ELF-1 (cell line): ENCODE data around the gene AIPL1.
"Not testable (repeated sequence)": the region's sequence is repeated elsewhere in the genome, so short reads cannot be mapped to it uniquely, and the experiment has no call there.

ENCODE experiments used
- DNase-seq: peaks from one replicate; pipeline ENCODE4 v3.0.0-alpha.2; 2016; ENCODE audit warnings: low read depth, low spot score

The AIPL1 gene, protein sequence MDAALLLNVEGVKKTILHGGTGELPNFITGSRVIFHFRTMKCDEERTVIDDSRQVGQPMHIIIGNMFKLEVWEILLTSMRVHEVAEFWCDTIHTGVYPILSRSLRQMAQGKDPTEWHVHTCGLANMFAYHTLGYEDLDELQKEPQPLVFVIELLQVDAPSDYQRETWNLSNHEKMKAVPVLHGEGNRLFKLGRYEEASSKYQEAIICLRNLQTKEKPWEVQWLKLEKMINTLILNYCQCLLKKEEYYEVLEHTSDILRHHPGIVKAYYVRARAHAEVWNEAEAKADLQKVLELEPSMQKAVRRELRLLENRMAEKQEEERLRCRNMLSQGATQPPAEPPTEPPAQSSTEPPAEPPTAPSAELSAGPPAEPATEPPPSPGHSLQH

GRCh38 chr17:6435051-6435450 lies at the start of gene AIPL1:
Gene AIPL1, minus strand, starts transcription at chr17:6435121. Its CDS starts 17 bp downstream, at chr17:6435104.
- peak; percentile 25 for DNase-seq

DNA sequence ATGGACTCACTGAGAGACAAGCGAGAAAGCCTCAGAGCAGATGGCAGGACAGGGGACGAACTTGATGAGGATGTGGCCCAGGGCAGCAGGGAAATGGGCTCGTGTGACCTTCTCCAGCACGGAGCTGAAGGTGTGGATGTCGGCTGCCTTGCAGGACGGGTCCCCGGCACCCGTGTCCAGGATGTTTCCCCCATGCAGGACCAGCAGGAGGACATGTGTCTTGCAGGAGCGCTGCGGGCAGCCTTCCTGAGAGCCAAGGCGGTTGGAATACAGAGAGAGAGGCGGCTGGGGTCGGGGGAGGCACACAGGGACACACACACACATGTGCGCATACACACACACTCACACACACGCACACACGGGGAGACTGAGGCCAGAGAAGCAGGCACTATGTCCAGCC lies 48.6 kb upstream of the AIPL1 start:
- no peak for DNase-seq

DNA sequence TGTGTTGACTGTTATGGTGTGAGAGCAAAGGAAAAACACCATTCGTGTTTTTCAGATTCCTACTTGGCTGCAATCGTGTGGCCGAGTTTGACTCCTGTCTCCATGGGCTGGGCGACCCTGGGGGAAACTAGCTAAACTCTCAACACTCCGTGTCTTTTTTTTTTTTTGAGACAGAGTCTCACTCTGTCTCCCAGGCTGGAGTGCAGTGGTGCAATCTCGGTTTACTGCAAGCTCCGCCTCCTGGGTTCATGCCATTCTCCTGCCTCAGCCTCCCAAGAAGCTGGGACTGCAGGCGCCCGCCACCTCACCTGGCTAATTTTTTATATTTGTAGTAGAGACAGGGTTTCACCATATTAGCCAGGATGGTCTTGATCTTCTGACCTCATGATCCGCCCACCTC lies 47.9 kb upstream of the AIPL1 start:
- not testable (repeated sequence) for DNase-seq

- no peak for DNase-seq
These were observed 47.2 kb upstream of the AIPL1 start for GRCh38 chr17:6482105-6482455.

- no peak for DNase-seq
These were observed 45.4 kb upstream of the AIPL1 start for GRCh38 chr17:6480303-6480675.

DNA sequence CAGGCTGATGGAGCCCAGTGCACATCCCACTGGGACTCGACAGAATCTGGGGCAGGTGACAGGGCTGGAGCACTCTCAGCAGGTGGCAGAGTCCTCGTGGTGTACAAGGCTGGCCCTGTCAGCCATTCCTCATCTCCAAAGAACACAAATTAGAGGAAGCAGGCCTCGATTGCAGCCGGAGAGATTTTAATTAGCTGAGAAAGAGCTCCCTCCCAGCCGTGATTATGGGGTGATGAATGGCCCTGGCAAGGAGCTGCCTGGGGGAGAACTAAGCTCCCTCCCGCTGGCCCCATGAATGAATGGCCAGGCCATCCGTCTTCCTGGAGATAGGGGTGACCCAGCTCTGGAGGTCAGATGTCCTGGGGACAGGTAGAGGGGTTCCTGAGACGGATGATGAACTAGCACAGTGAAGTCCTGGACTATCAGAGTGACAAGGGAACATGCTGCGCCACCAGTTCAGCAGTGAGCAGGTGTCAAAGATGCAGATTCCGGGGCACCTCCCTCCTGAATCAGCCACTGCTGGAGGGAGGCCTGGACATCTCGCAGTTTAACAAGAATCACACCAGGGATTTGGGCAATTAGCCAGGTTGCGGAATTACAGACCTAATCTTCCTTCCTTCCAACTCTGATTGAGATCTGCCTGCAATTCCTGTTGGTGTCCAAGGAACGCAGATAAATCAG lies 44.8 kb upstream of the AIPL1 start:
- peak; percentile 62 for DNase-seq

DNA sequence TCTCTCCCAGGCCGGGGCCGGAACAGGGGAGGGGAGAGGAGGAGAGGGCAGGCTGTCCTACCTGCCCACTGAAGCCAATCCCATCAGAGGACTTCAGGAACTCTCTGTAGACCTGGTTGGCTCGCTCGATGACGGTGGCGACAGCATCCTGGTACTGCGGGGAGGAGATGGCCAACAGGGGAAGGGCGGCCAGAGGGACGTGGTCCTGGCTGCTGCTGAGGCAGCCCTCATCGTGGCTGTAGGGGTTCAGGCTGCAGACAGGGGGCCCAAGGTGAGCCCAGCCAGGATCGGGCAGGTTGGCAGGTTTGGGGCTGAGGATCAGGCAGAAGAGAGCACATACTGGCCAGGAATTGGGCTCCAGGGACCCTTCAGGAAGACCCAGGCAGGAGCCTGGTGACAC lies 43.6 kb upstream of the AIPL1 start:
- DNase-seq: no peak

DNA sequence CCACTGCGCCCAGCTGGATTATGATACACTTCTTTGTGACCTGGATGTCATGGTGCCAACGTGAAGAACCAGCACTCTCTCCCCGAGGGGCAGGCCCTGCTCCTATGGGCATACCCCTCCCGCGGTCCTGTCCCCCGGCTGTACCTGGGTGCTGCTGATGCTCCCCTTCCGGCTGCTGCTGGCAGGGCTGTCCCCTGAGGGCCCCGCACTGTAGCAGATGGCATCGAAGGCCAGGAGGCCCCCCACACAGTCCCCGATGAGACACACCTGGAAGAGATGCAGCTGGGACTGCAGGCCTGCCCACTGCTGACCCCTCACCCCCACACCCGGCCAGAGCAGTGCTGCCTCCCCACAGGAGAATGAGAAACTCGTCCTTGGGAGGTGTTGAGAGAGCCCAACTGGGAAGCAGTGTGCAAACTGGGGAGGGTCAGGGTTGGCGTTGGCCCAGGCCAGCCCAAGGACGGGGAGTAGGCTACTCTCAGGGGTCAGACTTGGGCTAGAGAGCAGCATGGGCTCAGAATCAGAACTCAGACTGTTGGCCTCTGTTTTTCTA lies 43.0 kb upstream of the AIPL1 start:
- no peak for DNase-seq

- DNase-seq: no peak
These were observed 41.9 kb upstream of the AIPL1 start for GRCh38 chr17:6476810-6477179.

- DNase-seq: no peak
These were observed 41.3 kb upstream of the AIPL1 start for GRCh38 chr17:6476076-6476809.

- no peak for DNase-seq
These were observed 40.5 kb upstream of the AIPL1 start for GRCh38 chr17:6475411-6475810.

DNA sequence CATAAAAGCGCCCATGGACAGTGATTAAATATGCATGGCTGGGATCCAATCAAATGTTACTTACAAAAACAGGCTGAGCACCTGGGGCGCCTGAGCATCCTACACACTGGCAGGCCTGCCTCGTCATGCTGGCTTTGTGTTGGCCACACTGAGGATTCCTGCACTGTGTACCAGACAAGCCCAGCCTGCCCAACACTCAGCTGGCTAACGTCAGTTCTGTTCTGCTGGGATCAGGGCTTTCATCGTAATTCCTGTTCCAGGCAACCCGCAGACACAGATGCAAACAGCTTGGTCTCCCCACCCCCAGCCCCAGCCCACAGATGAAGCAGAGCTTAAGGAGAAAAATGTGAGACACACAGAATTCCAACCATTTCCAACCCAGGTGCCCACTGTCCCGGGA lies 40.0 kb upstream of the AIPL1 start:
- DNase-seq: peak; percentile 62

GRCh38 chr17:6474376-6474775 lies 39.5 kb upstream of the AIPL1 start:
- DNase-seq: peak; percentile 22

DNA sequence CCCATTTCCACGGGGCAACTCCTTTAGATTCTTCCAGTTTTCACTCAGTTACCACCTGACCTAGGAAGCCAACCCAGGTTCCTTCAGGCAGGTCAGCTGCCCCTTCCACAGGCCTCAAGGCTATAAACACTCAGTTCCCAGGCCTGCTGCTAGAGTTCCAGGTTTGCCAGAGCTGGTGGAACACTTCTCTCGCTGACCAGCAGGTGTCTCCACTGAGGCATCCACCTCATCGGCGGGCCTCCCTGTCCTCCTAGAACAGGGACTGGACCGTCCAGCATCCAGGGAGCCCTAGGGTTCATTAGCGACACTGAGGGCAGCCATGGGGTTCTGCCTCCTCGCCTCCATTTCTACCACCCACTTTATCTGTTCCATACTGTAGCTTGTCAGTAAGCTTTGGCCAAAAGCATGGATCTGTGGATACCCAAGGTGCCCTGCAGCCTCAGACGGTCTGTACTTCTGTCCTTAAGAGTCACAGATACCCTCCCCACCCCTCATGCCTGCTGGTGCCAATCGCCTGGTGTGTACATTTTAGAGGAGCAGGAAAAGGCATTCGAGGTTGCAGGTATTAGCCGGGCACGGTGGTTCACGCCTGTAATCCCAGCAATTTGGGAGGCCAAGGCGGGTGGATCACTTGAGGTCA lies 38.3 kb upstream of the AIPL1 start:
- DNase-seq: peak; percentile 95

DNA sequence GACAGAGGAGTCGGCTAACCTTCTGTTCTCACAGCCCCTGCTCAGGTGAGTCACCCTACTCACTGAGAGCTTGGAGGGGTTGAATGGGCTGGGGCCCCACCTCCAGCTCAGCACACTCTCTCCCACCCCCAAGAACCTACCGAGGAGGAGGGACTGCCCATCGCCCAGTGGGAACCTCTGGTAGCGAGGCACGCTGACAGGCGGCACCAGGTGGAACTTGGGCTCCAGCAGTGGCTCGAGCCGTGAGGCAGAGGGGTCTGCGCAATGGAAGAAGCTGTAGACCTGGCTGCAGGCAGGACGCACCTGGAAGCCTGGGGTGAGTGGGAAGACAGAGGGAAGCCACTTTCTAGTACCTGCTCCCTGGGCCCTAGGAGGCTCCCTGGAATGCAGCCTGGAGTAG lies 37.6 kb upstream of the AIPL1 start:
- DNase-seq: no peak

GRCh38 chr17:6471531-6472465 lies 36.9 kb upstream of the AIPL1 start:
- DNase-seq: peak; percentile 31

GRCh38 chr17:6470751-6471521 lies 36.0 kb upstream of the AIPL1 start:
- no peak for DNase-seq

DNA sequence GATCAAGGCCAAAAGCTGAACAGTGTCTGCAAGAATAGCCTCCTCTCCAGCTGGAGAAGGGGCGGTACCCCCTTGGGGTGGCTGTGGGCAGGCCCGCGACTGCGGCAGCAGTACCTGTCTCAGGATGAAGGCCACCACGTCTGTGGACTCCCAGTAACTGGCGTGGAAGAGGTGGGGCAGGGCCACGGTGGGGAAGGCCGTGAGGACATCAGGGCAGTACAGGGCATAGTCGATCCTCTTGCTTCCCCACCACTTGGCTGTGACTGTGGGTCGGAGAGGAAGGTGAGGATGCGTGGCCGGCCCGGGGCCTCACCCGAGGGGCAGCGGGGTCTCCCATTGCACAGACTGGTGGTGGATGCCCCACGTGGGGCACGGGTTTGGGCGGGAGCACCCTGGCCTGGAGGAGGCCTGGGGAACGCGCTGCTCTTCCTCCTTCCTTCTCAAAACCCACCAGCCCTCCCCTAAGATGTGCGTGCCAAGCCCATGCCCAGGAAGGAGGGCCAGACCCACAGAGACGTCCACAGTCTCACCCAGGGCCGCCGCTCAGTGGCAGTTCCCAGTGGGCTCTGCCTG lies 35.3 kb upstream of the AIPL1 start:
- DNase-seq: no peak

GRCh38 chr17:6468051-6468790 lies 33.3 kb upstream of the AIPL1 start:
- DNase-seq: no peak
